Measurements from ENCODE around the gene ZCCHC4.

DNA sequence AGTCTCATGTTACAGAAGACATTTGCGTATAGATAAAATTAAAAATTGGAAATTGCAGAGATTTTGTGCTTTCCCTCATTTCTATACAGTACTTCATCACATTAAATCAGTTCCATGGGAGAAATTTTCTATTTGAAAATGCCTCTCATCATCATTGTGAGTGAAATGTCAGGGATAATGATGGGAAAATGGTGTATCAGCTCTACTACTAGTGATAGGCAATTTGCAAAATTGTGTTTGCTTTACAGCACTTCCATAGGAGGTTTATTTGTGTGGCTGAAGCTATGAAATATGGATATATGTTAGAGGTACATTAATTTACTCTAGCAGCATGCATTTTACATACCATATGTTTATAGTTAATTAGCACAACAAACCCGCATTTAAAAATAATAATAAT lies 43.5 kb downstream of the ZCCHC4 start:
- TF ChIP-seq POLR2AphosphoS5 (IDR thresholded peaks at IDR 0.05; ENCODE audit: borderline replicate concordance, low read depth, low read length) (no peak), EZH2 (IDR thresholded peaks at IDR 0.05) (no peak), FOXP2 (optimal IDR thresholded peaks at IDR 0.05; ENCODE audit: control extremely low read depth, extremely low read length, insufficient read depth) (no peak)

Measured in SK-N-MC (cell line).